ENCODE results near the gene PCDHB3.
"Not testable (repeated sequence)": the region's sequence is repeated elsewhere in the genome, so short reads cannot be mapped to it uniquely, and the experiment has no call there.

DNA sequence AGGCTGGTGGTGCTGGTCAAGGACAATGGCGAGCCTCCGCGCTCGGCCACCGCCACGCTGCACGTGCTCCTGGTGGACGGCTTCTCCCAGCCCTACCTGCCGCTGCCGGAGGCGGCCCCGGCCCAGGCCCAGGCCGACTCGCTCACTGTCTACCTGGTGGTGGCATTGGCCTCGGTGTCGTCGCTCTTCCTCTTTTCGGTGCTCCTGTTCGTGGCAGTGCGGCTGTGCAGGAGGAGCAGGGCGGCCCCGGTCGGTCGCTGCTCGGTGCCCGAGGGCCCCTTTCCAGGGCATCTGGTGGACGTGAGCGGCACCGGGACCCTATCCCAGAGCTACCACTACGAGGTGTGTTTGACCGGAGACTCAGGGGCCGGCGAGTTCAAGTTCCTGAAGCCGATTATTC, 37.1 kb downstream of the PCDHB3 start:
- not testable (repeated sequence) for TF ChIP-seq POLR2A (IDR thresholded peaks at IDR 0.05)
- TF ChIP-seq, protein P1, sequence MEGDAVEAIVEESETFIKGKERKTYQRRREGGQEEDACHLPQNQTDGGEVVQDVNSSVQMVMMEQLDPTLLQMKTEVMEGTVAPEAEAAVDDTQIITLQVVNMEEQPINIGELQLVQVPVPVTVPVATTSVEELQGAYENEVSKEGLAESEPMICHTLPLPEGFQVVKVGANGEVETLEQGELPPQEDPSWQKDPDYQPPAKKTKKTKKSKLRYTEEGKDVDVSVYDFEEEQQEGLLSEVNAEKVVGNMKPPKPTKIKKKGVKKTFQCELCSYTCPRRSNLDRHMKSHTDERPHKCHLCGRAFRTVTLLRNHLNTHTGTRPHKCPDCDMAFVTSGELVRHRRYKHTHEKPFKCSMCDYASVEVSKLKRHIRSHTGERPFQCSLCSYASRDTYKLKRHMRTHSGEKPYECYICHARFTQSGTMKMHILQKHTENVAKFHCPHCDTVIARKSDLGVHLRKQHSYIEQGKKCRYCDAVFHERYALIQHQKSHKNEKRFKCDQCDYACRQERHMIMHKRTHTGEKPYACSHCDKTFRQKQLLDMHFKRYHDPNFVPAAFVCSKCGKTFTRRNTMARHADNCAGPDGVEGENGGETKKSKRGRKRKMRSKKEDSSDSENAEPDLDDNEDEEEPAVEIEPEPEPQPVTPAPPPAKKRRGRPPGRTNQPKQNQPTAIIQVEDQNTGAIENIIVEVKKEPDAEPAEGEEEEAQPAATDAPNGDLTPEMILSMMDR (IDR thresholded peaks at IDR 0.05): not testable (repeated sequence)
